Ovary (tissue), 9 donors: ENCODE measurements around the gene AP4S1. TPM values are rescaled to one million over a fixed set of nuclear protein-coding genes. Genes with fewer than 3 reads are reported as not detected.

Experiments used
- DNase-seq, 5 donors: peaks; one replicate each; pipeline ENCODE4 v3.0.0-alpha.2; 2019 to 2020
- H3K27ac ChIP-seq, 2 donors: fragments of 200-600 bp; one replicate each; pipeline versions ENCODE4 v1.5.1 to v1.8.0; 2019 to 2022
- H3K27me3 ChIP-seq: fragments of 200-600 bp; one replicate; pipeline ENCODE4 v1.8.0; 2022
- H3K36me3 ChIP-seq: fragments of 200-600 bp; sonication (generic); one replicate; pipeline ENCODE4 v1.5.1; 2019
- H3K4me1 ChIP-seq: one replicate; pipeline ENCODE4 v1.8.1; 2013; ENCODE audit warnings: mild to moderate bottlenecking, moderate library complexity; ENCODE audit not compliant: insufficient read depth
- H3K4me3 ChIP-seq: fragments of 200-600 bp; sonication (generic); one replicate; pipeline ENCODE4 v1.5.1; 2017
- H3K9me3 ChIP-seq, 2 donors: fragments of 200-600 bp in 1 of 2; sonication (generic) in 1 of 2; one replicate each; pipeline versions ENCODE4 v1.5.1 to v1.8.1; 2013 to 2019; ENCODE audit warnings: mild to moderate bottlenecking in 1 of 2, moderate library complexity in 1 of 2
- CTCF ChIP-seq, 3 donors: fragments of 450-650 bp in 2 of 3; fragments of 200-600 bp in 1 of 3; IDR thresholded peaks; one replicate each; pipeline versions ENCODE4 v1.5.1 to v1.8.0; 2016 to 2022; ENCODE audit warnings: antibody characterized with exemption in 3 of 3, mild to moderate bottlenecking in 1 of 3
- EP300 ChIP-seq: sonication (generic); formaldehyde crosslinking; IDR thresholded peaks from one replicate; pipeline ENCODE4 v1.6.1; 2017; ENCODE audit warnings: antibody characterized with exemption
- POLR2A ChIP-seq: fragments of 450-650 bp; IDR thresholded peaks from one replicate; pipeline ENCODE4 v1.6.1; 2017; ENCODE audit warnings: antibody characterized with exemption, mild to moderate bottlenecking, moderate library complexity
- WGBS, 3 donors: extraction: QIAGEN DNeasy Blood & Tissue Kit in 1 of 3; methylation state at CpG; one replicate each; pipeline versions ENCODE4 v1.1.5 to v1.1.7; 2013 to 2017; 5-methylcytosine and 5-hydroxymethylcytosine counted together
- intact Hi-C, 4 donors: fragments of 100-400 bp; cut with DNase I; formaldehyde crosslinking; loops; one replicate each; pipeline versions ENCODE4 v1.11.0 to v1.15.1; 2022 to 2023
- polyA plus RNA-seq, 2 donors: library from polyadenylated mRNA; stranded (reverse); fragments of 200-250 nt in 1 of 2; fragments of 350-450 nt in 1 of 2; fragmentation: Illumina TruSeq in 1 of 2; extraction: RNeasy Lipid Tissue Mini Kit (QIAGEN cat#74804) in 1 of 2; gene quantifications; one replicate each; pipeline ENCODE4 v1.2.3, GENCODE V29; 2013 to 2014
- total RNA-seq, 7 donors: library from RNA; depleted of rRNA in 2 of 7; stranded (reverse); fragments of >200 nt in 2 of 7; fragmentation: NEBNext Ultra II Directional in 3 of 7; extraction: Animal tissue kit (Norgen Biotek cat#: 25700) in 3 of 7; gene quantifications; one replicate each; pipeline versions ENCODE4 v1.1.0 to v1.2.4, GENCODE V29; 2016 to 2023
- donor health status: DM: no; HTN: no; CAD: no; lungs with moderate emphysema.
- donor health status: DM: no; HTN: no; CAD: no.
- donor health status: Bipolar disorder and iron deficiency.
- donor health status: DM: yes; HTN: yes; CAD: no.
- donor health status: DM: no; HTN: no; CAD: no.
- donor health status: DM: yes; HTN: yes; CAD: no.

The AP4S1 gene
- total and polyA plus RNA-seq, 9 donors: 7.9 to 19.3 (median 12.8) TPM

DNA sequence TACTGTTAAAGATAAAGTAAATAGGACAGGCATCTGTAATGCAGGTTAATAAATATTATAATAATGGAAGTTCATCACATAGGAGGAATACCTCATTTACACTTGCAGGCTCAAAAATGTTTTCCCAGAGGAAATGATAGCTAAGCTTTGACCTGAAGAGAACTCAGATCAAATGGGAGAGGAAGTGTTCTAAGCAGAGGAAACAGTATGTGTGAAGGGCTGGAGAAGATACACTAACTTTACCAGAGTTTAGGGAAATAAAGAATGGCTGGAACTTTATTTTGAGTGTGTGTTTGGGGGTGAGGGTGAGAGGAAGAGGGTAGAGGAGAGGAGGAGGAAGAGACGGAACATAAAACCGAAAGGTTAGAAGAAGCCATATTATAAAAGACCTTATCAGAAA lies 34.0 kb upstream of the AP4S1 start:
- H3K9me3 ChIP-seq: no peaks in the 10 kb centered on the region
- H3K27ac ChIP-seq: no peak overlapping the region
- H3K4me1 ChIP-seq: peaks cover 14% of the 10 kb centered on the region
- no peak overlapping the region for H3K4me3 ChIP-seq
- no peak for DNase-seq
- 81 to 85% (median 84%) methylated on average over 2 of the region's 2 CpGs for WGBS, 3 donors
- no peak for TF ChIP-seq CTCF (IDR thresholded peaks at IDR 0.05)
- no peak for TF ChIP-seq POLR2A
- TF ChIP-seq EP300: no peak
- H3K36me3 ChIP-seq: no peaks in the 10 kb centered on the region
- no peaks in the 10 kb centered on the region for H3K27me3 ChIP-seq
- intact Hi-C loops: no loop called here

DNA sequence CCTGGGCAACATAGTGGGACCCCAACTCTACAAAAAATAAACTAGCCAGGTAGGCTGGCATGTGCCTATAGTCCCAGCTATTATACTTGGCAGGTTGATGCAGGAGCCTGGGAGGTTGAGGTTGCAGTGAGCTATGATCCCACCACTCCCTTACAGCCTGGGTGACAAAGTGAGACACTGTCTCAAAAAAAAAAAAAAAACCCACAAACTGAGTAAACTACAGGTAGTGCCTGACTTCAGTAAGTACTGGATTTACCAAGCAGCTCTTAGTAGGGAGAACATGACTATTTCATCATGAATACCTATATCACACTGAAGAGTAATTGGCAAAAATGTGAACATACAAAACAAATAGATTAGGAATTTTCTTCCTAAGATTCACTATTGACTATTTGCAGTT lies 32.4 kb upstream of the AP4S1 start:
- TF ChIP-seq CTCF (IDR thresholded peaks at IDR 0.05) (no peak), POLR2A (no peak), EP300 (no peak)
- H3K4me1 ChIP-seq: peaks cover 9% of the 10 kb centered on the region
- intact Hi-C loops: no loop called here
- DNase-seq: no peak
- no peaks in the 10 kb centered on the region for H3K27me3 ChIP-seq
- no peaks in the 10 kb centered on the region for H3K9me3 ChIP-seq
- no peaks in the 10 kb centered on the region for H3K36me3 ChIP-seq
- H3K4me3 ChIP-seq: no peak overlapping the region
- no peak overlapping the region for H3K27ac ChIP-seq

GRCh38 chr14:30994681-30995620 lies 30.5 kb upstream of the AP4S1 start:
- intact Hi-C loops: no loop called here
- Histone ChIP-seq H3K36me3 (no peaks in the 10 kb centered on the region), H3K27me3 (no peaks in the 10 kb centered on the region), H3K27ac (no peak overlapping the region), H3K4me1 (peaks cover 9% of the 10 kb centered on the region), H3K4me3 (no peak overlapping the region), H3K9me3 (no peaks in the 10 kb centered on the region)
- 4% methylated on average over 4 of the region's 4 CpGs for WGBS, 3 donors
- no peak for TF ChIP-seq EP300
- no peak for DNase-seq

GRCh38 chr14:30995689-30996088 lies 29.8 kb upstream of the AP4S1 start:
- no peak overlapping the region for H3K4me3 ChIP-seq

More at GRCh38 chr14:30995689-30996088, 29.8 kb upstream of the AP4S1 start:
- TF ChIP-seq EP300 (no peak), POLR2A (no peak), CTCF (IDR thresholded peaks at IDR 0.05) (no peak)
- no peak for DNase-seq
- H3K27me3 ChIP-seq: no peaks in the 10 kb centered on the region
- WGBS, 3 donors: 43 to 59% (median 56%) methylated on average over 3 of the region's 3 CpGs
- H3K4me1 ChIP-seq: peaks cover 7% of the 10 kb centered on the region
- H3K36me3 ChIP-seq: no peaks in the 10 kb centered on the region
- intact Hi-C loops: no loop called here
- no peak overlapping the region for H3K27ac ChIP-seq
- H3K9me3 ChIP-seq: no peaks in the 10 kb centered on the region
